ENCODE measurements around the gene RXRA. TPM values are rescaled to one million over a fixed set of nuclear protein-coding genes. Genes with fewer than 3 reads are reported as not detected.

RXRA gene
- total and polyA plus RNA-seq, 9 donors: 19.0 to 44.4 (median 32.0) TPM

Other genes starting within 250 kb of the RXRA start
- gene WDR5, start 190.4 kb upstream of the RXRA start, total RNA-seq: 25.1 TPM
- 10 to 100 TPM; 42.0 to 60.2 (median 48.2) TPM for gene WDR5, start 190.4 kb upstream of the RXRA start, polyA plus RNA-seq (ENCODE audit: insufficient read depth in 1 of 8, insufficient read length in 8 of 8, low replicate concordance in 1 of 8)
- gene RNU6ATAC, start 161.9 kb upstream of the RXRA start, total RNA-seq: 26.3 TPM
- 1 to 10 TPM in 1 of 8 donors, not detected in 7; 1.1 TPM for gene RNU6ATAC, start 161.9 kb upstream of the RXRA start, polyA plus RNA-seq (ENCODE audit: insufficient read depth in 1 of 8, insufficient read length in 8 of 8, low replicate concordance in 1 of 8)